ENCODE results near the gene POMGNT1. TPM values are rescaled to one million over a fixed set of nuclear protein-coding genes. Genes with fewer than 3 reads are reported as not detected.

The POMGNT1 gene
- total RNA-seq, 2 experiments from 2014 or later = 25.4 to 28.1 TPM

- CTCF ChIA-PET = interaction anchor here (0.7 to 1.6 kb wide), 2 partner anchors 10 to 95 kb away, joined by 3 to 4 read pairs; no protein-coding TSS in a partner anchor
- ATAC-seq = no peak
Observed at GRCh38 chr1:46150085-46150484, 48.1 kb downstream of the POMGNT1 start.

GRCh38 chr1:46148318-46148717 lies 49.9 kb downstream of the POMGNT1 start:
- Mint-ChIP-seq H3K4me3 (no peak overlapping the region), H3K36me3 (ENCODE audit: low read depth) (no peaks in the 10 kb centered on the region), H3K27ac (no peak overlapping the region), H3K9me3 (no peaks in the 10 kb centered on the region), H3K27me3 (no peaks in the 10 kb centered on the region), H3K4me1 (ENCODE audit: low read depth) (no peaks in the 10 kb centered on the region)
- ATAC-seq = no peak
- ChIA-PET POLR2A (no interaction called here), CTCF (interaction anchor here (0.9 kb wide), 1 partner anchor 58 kb away, joined by 4 read pairs; no protein-coding TSS in a partner anchor)
- intact Hi-C loops (cut with micrococcal nuclease) = no loop called here
- TF ChIP-seq CTCF (IDR thresholded peaks at IDR 0.05) = no peak
- DNase-seq = no peak

More at GRCh38 chr1:46150085-46150484, 48.1 kb downstream of the POMGNT1 start:
- H3K9me3 Mint-ChIP-seq = no peaks in the 10 kb centered on the region
- no peaks in the 10 kb centered on the region for H3K27me3 Mint-ChIP-seq
- H3K27ac Mint-ChIP-seq = no peak overlapping the region
- POLR2A ChIA-PET = no interaction called here
- H3K4me1 Mint-ChIP-seq (ENCODE audit: low read depth) = no peaks in the 10 kb centered on the region
- no peak for TF ChIP-seq CTCF (IDR thresholded peaks at IDR 0.05)
- DNase-seq = no peak
- intact Hi-C loops (cut with micrococcal nuclease) = no loop called here
- no peak overlapping the region for H3K4me3 Mint-ChIP-seq
- no peaks in the 10 kb centered on the region for H3K36me3 Mint-ChIP-seq (ENCODE audit: low read depth)

Other genes with a start within 250 kb of the POMGNT1 start
- gene PIK3R3, start 65.8 kb downstream of the POMGNT1 start, total RNA-seq = 1 to 10 TPM; 1.3 to 1.4 TPM
- gene TSPAN1, start 23.3 kb downstream of the POMGNT1 start, total RNA-seq = not detected
- gene P3R3URF, start 21.9 kb downstream of the POMGNT1 start, total RNA-seq = not detected
- gene LURAP1, start 4.9 kb upstream of the POMGNT1 start, total RNA-seq = under 1 TPM in 1 of 2 experiments, not detected in 1; 0.18 TPM
- gene RAD54L, start 49.3 kb upstream of the POMGNT1 start, total RNA-seq = 10 to 100 TPM; 64.6 to 65.1 TPM
- 10 to 100 TPM; 32.1 to 32.2 TPM for gene LRRC41, start 105.2 kb upstream of the POMGNT1 start, total RNA-seq
- gene UQCRH, start 105.3 kb upstream of the POMGNT1 start, total RNA-seq = 100 to 1,000 TPM; 391 to 396 TPM
- gene NSUN4, start 142.4 kb upstream of the POMGNT1 start, total RNA-seq = 10 to 100 TPM; 28.5 to 29.3 TPM
- gene FAAH, start 195.9 kb upstream of the POMGNT1 start, total RNA-seq = 1 to 10 TPM; 3.0 to 4.7 TPM

Measured in activated CD8-positive, alpha-beta T cell treated with anti-CD3 and anti-CD28 coated beads for 36 hours (primary cell).